Astrocyte of the cerebellum (primary cell): ENCODE results near the gene CATSPERZ.

ENCODE experiments used
- DNase-seq: peaks from one replicate; pipeline ENCODE4 v3.0.0-alpha.2; 2011; ENCODE audit warnings: low read depth
- H3K4me3 ChIP-seq: 2 replicates; pipeline ENCODE4 v1.5.1; 2011; ENCODE audit warnings: mild to moderate bottlenecking, low read depth, low read length, moderate library complexity
- in situ Hi-C: cut with HindIII; loops from 2 replicates; pipeline ENCODE4 v1.10.0; 2017; ENCODE audit warnings: low sequenced_read_pairs
- TF ChIP-seq, protein P1 (sequence below): IDR thresholded peaks from 2 replicates; pipeline ENCODE4 v1.5.1; 2012; ENCODE audit warnings: low read length, low read depth, moderate library complexity, mild to moderate bottlenecking; ENCODE audit errors: missing control alignments

CATSPERZ gene

GRCh38 chr11:64317325-64317960 is 17.3 kb downstream of the CATSPERZ start, which contains the start of gene TRMT112:
TSS of gene TRMT112 (minus strand) at chr11:64317559. CDS start at chr11:64317526, 33 bp downstream.
- DNase-seq: peak; percentile 92
- TF ChIP-seq, protein P1, sequence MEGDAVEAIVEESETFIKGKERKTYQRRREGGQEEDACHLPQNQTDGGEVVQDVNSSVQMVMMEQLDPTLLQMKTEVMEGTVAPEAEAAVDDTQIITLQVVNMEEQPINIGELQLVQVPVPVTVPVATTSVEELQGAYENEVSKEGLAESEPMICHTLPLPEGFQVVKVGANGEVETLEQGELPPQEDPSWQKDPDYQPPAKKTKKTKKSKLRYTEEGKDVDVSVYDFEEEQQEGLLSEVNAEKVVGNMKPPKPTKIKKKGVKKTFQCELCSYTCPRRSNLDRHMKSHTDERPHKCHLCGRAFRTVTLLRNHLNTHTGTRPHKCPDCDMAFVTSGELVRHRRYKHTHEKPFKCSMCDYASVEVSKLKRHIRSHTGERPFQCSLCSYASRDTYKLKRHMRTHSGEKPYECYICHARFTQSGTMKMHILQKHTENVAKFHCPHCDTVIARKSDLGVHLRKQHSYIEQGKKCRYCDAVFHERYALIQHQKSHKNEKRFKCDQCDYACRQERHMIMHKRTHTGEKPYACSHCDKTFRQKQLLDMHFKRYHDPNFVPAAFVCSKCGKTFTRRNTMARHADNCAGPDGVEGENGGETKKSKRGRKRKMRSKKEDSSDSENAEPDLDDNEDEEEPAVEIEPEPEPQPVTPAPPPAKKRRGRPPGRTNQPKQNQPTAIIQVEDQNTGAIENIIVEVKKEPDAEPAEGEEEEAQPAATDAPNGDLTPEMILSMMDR: no peak
- in situ Hi-C loops: no loop called here
- H3K4me3 ChIP-seq: peak within 1 kb of the TSS; percentile 90

- in situ Hi-C loops: no loop called here
Measured at GRCh38 chr11:64317961-64318765, 18.0 kb downstream of the CATSPERZ start, which contains the start of gene PRDX5. TSS of gene PRDX5 (plus strand) at chr11:64318121. CDS start at chr11:64318216, 95 bp downstream.

DNA sequence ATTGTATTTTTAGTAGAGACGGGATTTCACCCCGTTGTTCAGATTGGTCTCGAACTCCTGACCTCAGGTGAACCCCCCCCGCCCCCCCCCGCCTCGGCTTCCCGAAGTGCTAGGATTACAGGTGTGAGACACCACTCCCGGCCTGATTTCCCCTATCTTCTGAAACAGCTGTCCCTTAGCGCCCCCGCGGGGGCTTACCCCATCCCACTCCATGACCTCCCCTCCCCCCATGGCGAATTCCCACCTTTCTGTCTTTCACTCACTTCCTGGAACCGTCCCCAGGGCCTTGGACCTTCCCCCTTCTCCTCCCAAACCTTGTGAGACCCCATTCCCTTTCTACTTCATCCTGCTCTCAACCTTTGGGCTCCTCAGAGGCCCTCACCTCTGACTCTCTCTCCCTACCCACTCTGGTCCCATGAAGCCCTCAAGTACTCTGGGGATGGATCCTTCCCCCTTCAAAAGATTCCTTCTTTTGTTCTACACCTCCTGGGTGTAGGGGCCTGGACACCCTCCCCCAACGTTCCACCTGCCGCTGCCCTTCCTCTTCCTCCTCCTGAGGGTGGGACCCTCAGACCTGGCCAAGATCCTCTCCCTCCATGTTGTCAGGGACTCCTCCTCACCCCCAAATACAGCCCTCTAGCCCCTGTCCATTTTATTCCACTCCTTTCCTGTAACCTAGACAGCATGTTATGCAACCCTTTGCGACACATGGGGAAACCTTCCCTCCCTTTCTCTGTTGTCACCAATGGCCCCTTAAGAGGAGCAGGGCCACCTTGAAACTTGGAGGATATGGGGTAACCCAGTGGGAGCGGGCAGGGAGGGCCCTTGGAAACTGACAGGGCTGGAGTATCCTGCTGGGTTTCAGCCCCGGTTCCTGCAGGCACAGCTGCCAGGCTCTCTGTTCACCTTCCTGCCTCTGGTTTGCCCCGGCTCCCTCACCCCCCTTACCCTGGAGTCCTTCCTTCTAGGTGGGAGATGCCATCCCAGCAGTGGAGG is 18.9 kb downstream of the CATSPERZ start:
- in situ Hi-C loops: no loop called here
- peak overlapping the region; percentile 90 for H3K4me3 ChIP-seq
- TF ChIP-seq, protein P1: no peak
- DNase-seq: no peak

More at GRCh38 chr11:64317961-64318765, 18.0 kb downstream of the CATSPERZ start, which contains the start of gene PRDX5:
- TF ChIP-seq, protein P1: peak; percentile 16
- DNase-seq: peak; percentile 86
- H3K4me3 ChIP-seq: peak within 1 kb of the TSS; percentile 90

DNA sequence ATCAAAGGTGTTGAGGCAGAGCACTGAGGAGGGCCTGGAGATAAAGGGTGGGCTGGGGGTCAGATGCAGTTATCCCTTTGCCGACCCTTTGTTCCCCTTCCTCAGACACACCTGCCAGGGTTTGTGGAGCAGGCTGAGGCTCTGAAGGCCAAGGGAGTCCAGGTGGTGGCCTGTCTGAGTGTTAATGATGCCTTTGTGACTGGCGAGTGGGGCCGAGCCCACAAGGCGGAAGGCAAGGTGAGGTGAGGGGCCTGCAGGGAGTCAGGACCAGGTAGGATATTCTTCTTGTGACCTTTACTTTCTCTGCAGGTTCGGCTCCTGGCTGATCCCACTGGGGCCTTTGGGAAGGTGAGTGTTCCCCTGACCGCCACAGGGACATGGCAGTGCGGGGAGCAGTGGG is 20.4 kb downstream of the CATSPERZ start:
- TF ChIP-seq, protein P1: no peak
- in situ Hi-C loops: loop anchor here (10.0 kb wide), 1 partner anchor 56 kb away; no protein-coding TSS in a partner anchor
- H3K4me3 ChIP-seq: no peak overlapping the region

DNA sequence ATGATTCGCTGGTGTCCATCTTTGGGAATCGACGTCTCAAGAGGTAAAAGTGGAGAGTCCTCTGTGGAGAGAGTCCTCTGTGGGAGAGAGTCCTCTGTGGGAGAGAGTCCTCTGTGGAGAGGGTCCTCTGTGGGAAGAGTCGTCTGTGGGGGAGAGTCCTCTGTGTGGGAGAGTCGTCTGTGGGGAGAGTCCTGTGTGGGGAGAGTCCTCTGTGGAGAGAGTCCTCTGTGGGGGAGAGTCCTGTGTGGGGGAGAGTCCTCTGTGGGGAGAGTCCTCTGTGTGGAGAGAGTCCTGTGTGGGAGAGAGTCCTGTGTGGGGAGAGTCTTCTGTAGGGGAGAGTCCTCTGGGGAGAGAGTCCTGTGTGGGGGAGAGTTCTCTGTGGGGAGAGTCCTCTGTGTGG is 20.9 kb downstream of the CATSPERZ start:
- TF ChIP-seq, protein P1: no peak
- DNase-seq: no peak
- in situ Hi-C loops: loop anchor here (10.0 kb wide), 1 partner anchor 56 kb away; no protein-coding TSS in a partner anchor
- H3K4me3 ChIP-seq: no peak overlapping the region

More for the DNA sequence above, 20.4 kb downstream of the CATSPERZ start:
- no peak for DNase-seq
